HG03442 (cell line): ENCODE data around the gene WDR7.

Source experiments
- ATAC-seq: cut with Tn5 transposase; IDR thresholded peaks from one replicate; pipeline ENCODE4 v1.9.1; 2021; ENCODE audit warnings: mild to moderate bottlenecking, moderate library complexity; ENCODE audit not compliant: unreplicated experiment

Gene WDR7

GRCh38 chr18:56929886-56930285, 278.7 kb downstream of the WDR7 start:
- ATAC-seq = no peak

DNA sequence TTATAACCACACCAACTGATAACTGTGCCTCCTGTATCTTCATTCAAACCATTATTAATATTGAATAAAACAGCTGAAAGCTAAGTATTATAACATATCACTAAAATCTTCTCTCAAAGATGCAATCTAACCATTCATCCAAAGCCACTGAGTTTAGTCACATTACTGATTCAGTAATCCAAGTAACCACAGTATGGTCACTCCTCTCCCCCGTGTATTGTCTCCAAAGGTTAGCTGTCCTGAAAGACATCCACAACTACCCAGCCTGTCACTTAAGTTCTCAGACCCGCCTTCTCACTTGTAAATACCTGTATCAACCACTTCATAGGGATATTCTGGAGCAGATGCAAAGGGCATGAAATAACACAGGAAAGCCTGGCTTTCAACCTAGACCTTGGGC, 282.3 kb downstream of the WDR7 start:
- ATAC-seq = no peak

DNA sequence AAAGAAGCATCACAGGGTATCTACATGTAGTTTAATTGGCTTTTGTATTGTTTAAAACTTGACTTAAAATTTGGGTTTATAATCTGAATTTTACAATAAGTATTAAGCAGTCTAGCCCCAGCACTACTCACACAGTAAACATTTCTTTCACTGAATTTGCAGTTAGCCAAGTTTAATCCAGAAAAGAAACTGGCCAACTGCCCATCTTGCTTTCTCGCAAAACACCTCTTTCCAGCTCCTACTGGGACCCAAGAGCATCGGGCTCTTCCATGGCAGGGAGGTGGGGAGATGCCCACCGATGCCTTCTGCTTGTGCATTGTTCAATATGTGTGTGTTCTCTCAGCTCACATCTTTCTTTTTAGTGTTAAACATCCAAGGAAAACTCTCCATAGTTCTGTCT, 283.0 kb downstream of the WDR7 start:
- no peak for ATAC-seq

DNA sequence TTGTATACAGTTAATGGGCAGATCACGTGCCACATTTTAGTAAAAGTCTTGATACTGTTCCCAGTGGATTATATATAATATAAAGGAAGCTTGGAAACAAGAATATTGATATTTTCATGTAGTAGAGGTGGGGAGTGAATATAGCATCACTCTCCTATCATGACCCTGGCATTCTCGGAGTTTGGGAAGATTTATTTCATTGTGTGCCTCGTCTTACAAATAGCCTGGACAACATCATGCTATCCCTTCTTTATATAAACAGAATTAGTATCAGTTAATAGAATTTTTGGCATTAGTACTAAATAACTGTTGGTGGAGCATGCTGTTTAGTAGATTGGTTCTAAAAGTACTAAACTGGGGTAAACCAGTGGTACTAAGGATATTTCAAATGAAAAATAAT, 283.7 kb downstream of the WDR7 start:
- ATAC-seq = no peak

- no peak for ATAC-seq
Observed at GRCh38 chr18:56935434-56936040, 284.4 kb downstream of the WDR7 start.

DNA sequence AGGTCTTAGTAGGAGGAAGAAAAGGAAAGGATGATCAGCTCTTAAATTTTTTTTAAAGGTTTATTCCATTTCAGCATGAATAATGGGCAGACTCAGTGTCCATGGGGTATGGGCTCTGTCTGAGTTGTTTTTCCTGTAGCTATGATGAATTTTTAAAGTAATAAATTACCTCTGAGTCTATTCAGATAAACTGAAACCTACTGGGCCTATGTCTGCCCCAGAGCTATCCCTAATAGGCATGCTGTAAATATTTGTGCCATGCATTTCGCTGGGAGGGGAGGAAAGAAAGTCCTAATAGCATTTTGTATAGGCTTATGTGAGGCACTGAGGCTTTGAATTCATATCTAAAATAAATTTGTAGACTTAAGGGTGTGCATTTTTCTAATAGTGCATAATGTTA, 285.3 kb downstream of the WDR7 start:
- no peak for ATAC-seq

- no peak for ATAC-seq
Observed at GRCh38 chr18:56937874-56938430, 286.8 kb downstream of the WDR7 start.

GRCh38 chr18:56945171-56946083, 294.3 kb downstream of the WDR7 start:
- ATAC-seq = no peak

GRCh38 chr18:56947236-56947635, 296.1 kb downstream of the WDR7 start:
- no peak for ATAC-seq

DNA sequence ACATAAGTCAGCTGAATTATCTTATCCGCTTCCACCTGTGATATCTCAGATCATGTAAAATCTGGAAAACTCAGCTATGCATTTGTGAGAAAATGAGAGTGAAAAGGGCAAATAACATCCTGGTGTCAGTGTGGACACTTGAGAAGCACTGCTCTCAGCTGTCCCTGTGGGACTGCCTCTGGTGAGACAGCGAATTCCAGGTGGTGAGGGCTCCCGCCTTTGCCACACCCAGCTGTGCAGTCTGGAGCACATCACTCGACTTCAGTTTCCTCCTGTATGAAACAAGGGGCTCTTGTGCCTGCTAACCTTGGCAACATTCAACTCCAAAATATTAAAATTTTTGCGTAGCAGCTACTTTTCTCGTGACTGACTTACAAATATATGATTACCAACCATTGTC, 300.9 kb downstream of the WDR7 start:
- ATAC-seq = no peak

- ATAC-seq = no peak
Observed at GRCh38 chr18:56953428-56954198, 302.5 kb downstream of the WDR7 start.

- ATAC-seq = no peak
Observed at GRCh38 chr18:56955490-56955889, 304.3 kb downstream of the WDR7 start.

DNA sequence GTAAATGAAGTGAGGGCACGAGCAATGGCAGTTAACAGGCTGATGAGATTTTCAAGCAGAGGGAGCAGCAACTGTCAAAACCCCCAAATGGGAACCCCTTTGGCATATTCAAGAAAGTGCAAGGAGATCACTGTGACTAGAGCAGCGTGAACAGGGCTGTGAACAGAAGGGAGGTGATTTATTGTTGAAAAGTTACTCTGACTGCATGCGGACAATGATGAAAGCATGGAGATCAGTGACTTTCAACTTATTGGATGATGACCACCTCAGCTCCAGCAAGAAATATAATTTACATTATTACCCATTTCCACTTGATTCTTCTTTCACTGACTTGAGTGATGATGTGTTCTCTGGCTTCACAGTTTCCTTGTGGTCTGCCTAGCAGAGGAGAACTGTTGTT, 308.0 kb downstream of the WDR7 start:
- ATAC-seq = no peak

- ATAC-seq = no peak
Observed at GRCh38 chr18:56962322-56962721, 311.2 kb downstream of the WDR7 start.

GRCh38 chr18:56967035-56967434, 315.9 kb downstream of the WDR7 start:
- no peak for ATAC-seq

DNA sequence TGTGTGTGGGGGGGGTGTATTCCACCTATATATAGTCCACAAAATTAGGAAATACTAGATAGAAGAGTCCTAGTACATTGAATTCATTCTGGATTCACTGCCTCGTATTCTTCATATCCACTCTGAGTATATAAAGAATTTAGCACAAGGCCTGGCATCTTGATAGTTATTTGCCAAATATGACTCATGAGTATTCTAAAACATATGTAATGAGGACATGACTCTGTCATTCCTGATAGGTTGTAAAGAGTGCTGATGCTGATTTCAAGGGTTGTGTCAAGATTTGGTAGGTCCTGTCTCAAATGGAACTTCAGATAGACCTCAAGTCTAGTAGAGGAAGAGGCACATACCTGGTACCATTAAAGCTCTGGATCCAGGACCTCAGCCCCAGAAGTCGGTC, 322.3 kb downstream of the WDR7 start:
- no peak for ATAC-seq

DNA sequence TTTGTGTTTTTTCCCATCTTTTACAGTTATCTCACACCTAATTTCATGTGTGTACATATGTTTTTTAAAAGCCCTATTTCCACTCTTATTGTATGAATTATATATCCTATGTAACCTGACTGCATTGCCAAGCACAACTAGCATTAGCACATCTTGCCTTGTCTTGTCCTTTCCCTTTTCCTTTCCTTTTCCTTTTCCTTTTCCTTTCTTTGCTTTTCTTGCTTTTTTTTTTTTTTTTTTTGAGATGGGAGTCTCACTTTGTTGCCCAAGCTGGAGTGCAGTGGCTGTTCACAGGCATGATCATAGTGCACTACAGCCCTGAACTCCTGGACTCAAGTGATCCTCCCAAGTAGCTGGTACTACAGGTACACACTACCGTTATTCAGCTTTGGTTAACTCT, 323.0 kb downstream of the WDR7 start:
- ATAC-seq = no peak

DNA sequence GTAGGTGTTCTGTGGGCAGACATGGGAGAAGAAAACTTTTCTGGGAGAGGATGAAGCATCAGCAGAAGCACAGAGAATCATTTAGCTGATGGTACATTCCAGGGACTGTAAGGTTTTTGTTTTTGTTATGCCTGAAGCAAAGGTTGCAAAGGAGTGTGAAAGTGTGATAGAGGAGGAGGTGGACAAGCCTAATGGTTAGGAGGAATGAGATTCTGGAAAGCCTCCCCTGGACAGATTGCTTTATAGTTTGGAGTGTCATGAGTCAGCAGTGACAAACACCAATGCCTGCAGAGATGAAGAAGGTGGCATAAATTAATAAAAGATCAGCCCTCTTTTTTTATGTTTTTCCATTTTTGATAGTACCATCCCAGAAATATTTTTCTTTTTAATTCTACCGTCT, 324.1 kb downstream of the WDR7 start:
- no peak for ATAC-seq

DNA sequence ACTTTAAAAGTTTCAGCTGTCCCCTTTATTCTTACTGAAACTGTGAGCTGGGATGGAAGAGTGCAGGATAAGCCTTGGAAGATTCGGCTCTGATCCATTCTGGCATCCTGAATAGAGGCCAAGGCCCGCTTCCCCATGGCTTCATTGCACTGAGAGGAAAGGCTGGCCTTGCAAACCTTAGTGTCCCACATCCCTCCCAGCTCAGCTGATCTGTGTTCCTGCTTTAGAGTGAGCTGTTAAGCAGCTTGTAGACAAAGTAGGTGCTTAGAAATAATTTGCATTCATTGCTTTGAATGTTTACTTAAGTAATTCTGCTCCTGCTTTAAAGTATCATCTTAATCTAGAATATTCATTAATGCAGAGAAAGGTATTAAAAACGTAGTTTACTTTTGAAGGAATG, 326.1 kb downstream of the WDR7 start:
- no peak for ATAC-seq

- no peak for ATAC-seq
Observed at GRCh38 chr18:56977771-56978170, 326.6 kb downstream of the WDR7 start.

DNA sequence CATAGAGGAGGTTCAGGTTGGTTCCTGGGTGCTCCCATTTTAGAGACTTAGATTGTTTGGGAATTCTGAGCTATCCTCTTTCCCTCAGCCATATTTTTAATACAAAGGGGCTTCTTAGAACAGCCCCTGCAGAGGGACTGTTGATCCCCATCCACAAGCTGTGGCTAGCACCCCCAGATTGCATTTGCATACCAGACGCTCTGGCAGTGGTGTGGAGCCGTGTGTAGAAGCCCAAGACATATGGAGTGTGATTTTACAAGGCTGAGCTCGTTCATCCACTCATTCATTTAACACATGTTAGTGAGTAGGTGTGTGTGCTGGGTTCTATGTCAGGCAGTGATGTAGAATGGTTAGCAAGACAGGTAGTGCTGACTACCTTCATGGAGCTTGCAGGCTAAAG, 329.0 kb downstream of the WDR7 start:
- ATAC-seq = no peak
